CMK (cell line): ENCODE measurements around the gene PRG2.

Experiments used
- DNase-seq: peaks from one replicate; pipeline ENCODE4 v3.0.0-alpha.2; 2010; ENCODE audit warnings: low read depth

Gene PRG2

GRCh38 chr11:57390535-57390934 lies at the start of gene PRG2:
Gene PRG2 (minus strand): TSS chr11:57390650. CDS start chr11:57389944, 706 bp downstream.
- peak; percentile 71 for DNase-seq

GRCh38 chr11:57439786-57440185 lies 49.3 kb upstream of the PRG2 start:
- DNase-seq = no peak

- no peak for DNase-seq
Observed at GRCh38 chr11:57438345-57439285, 48.2 kb upstream of the PRG2 start.

- DNase-seq = no peak
Observed at GRCh38 chr11:57436031-57436430, 45.6 kb upstream of the PRG2 start.

- no peak for DNase-seq
Observed at GRCh38 chr11:57434640-57435546, 44.4 kb upstream of the PRG2 start.

GRCh38 chr11:57432714-57433163 lies 42.3 kb upstream of the PRG2 start:
- DNase-seq = peak; percentile 75

- no peak for DNase-seq
Observed at GRCh38 chr11:57432149-57432561, 41.7 kb upstream of the PRG2 start.

- no peak for DNase-seq
Observed at GRCh38 chr11:57430952-57431351, 40.5 kb upstream of the PRG2 start.

- DNase-seq = no peak
Observed at GRCh38 chr11:57429946-57430345, 39.5 kb upstream of the PRG2 start.

- DNase-seq = no peak
Observed at GRCh38 chr11:57428643-57429042, 38.2 kb upstream of the PRG2 start.

GRCh38 chr11:57427727-57428082 lies 37.3 kb upstream of the PRG2 start:
- no peak for DNase-seq

GRCh38 chr11:57426929-57427726 lies 36.7 kb upstream of the PRG2 start, which contains the start of gene SLC43A3:
Gene SLC43A3 (minus strand): TSS chr11:57427121. CDS start chr11:57426172, 949 bp downstream.
- DNase-seq = peak; percentile 73

GRCh38 chr11:57426439-57426928 lies 36.0 kb upstream of the PRG2 start:
- no peak for DNase-seq

- no peak for DNase-seq
Observed at GRCh38 chr11:57425565-57426438, 35.4 kb upstream of the PRG2 start.

GRCh38 chr11:57424792-57425564 lies 34.5 kb upstream of the PRG2 start:
- DNase-seq = peak; percentile 73

- no peak for DNase-seq
Observed at GRCh38 chr11:57424137-57424791, 33.8 kb upstream of the PRG2 start.

- DNase-seq = no peak
Observed at GRCh38 chr11:57422669-57423068, 32.2 kb upstream of the PRG2 start.

- no peak for DNase-seq
Observed at GRCh38 chr11:57421805-57422204, 31.4 kb upstream of the PRG2 start.

- DNase-seq = no peak
Observed at GRCh38 chr11:57421066-57421465, 30.6 kb upstream of the PRG2 start.
